Hepatocyte (in vitro differentiated cells): ENCODE results near the gene CROCC2. TPM values are rescaled to one million over a fixed set of nuclear protein-coding genes. Genes with fewer than 3 reads are reported as not detected.

Experiments
- DNase-seq: peaks from one replicate; pipeline ENCODE4 v3.0.0-alpha.2; 2016; ENCODE audit warnings: low spot score
- H2AFZ ChIP-seq: fragments of 200-600 bp; sonication (generic); 2 replicates; pipeline ENCODE4 v1.6.0; 2016; ENCODE audit warnings: antibody characterized with exemption, mild to moderate bottlenecking
- H3K27ac ChIP-seq: fragments of 200-600 bp; sonication (generic); 2 replicates; pipeline ENCODE4 v1.5.1; 2016; ENCODE audit warnings: mild to moderate bottlenecking
- H3K27me3 ChIP-seq: fragments of 200-600 bp; sonication (generic); 2 replicates; pipeline ENCODE4 v1.6.1; 2016
- H3K36me3 ChIP-seq: fragments of 200-600 bp; sonication (generic); replicated peaks from 2 replicates; pipeline ENCODE4 v1.5.1; 2016; ENCODE audit warnings: low read depth; ENCODE audit not compliant: insufficient read depth
- H3K4me1 ChIP-seq: fragments of 200-600 bp; sonication (generic); 2 replicates; pipeline ENCODE4 v1.5.1; 2016; ENCODE audit warnings: mild to moderate bottlenecking, moderate library complexity; ENCODE audit not compliant: insufficient read depth
- H3K4me2 ChIP-seq: fragments of 200-600 bp; sonication (generic); 2 replicates; pipeline ENCODE4 v1.6.0; 2016
- H3K4me3 ChIP-seq: fragments of 200-600 bp; sonication (generic); 2 replicates; pipeline ENCODE4 v1.5.1; 2016; ENCODE audit warnings: mild to moderate bottlenecking
- H3K79me2 ChIP-seq: fragments of 200-600 bp; sonication (generic); 2 replicates; pipeline ENCODE4 v1.6.0; 2017; ENCODE audit warnings: mild to moderate bottlenecking
- H3K9me2 ChIP-seq: fragments of 200-600 bp; sonication (generic); replicated peaks from 2 replicates; pipeline ENCODE4 v1.6.0; 2017; ENCODE audit warnings: mild to moderate bottlenecking; ENCODE audit not compliant: insufficient read depth
- H3K9me3 ChIP-seq: fragments of 200-600 bp; sonication (generic); 2 replicates; pipeline ENCODE4 v1.5.1; 2016; ENCODE audit warnings: low read depth, mild to moderate bottlenecking
- H4K20me1 ChIP-seq: fragments of 200-600 bp; sonication (generic); 2 replicates; pipeline ENCODE4 v1.6.0; 2016; ENCODE audit warnings: mild to moderate bottlenecking; ENCODE audit not compliant: insufficient read depth, poor library complexity, severe bottlenecking
- EZH2 ChIP-seq: fragments of 200-600 bp; sonication (generic); IDR thresholded peaks from 2 replicates; pipeline ENCODE4 v1.6.1; 2016; ENCODE audit warnings: antibody characterized with exemption, mild to moderate bottlenecking, borderline replicate concordance
- EZH2phosphoT487 ChIP-seq: fragments of 200-600 bp; sonication (generic); IDR thresholded peaks from one replicate; pipeline ENCODE4 v1.6.1; 2018; ENCODE audit warnings: antibody characterized with exemption, mild to moderate bottlenecking, low read depth, moderate library complexity; ENCODE audit not compliant: unreplicated experiment, severe bottlenecking
- WGBS: methylation state at CpG from one replicate; pipeline ENCODE4 v1.1.6; 2016; ENCODE audit warnings: low lambda C conversion rate; ENCODE audit errors: missing lambda C conversion rate; 5-methylcytosine and 5-hydroxymethylcytosine counted together
- polyA plus RNA-seq: library from polyadenylated mRNA; unstranded; fragments of >200 nt; fragmentation: Nextera tagmentation; extraction: Ambion mirVana; gene quantifications from 2 replicates; pipeline ENCODE4 v1.2.1, GENCODE V29; 2016
- total RNA-seq: library from RNA; depleted of rRNA; stranded (reverse); fragments of >200 nt; gene quantifications from 2 replicates; pipeline ENCODE4 v1.2.3, GENCODE V29; 2014
- TF ChIP-seq, protein P1 (sequence below): fragments of 200-600 bp; sonication (generic); IDR thresholded peaks from 2 replicates; pipeline ENCODE4 v1.5.1; 2016; ENCODE audit warnings: antibody characterized with exemption, mild to moderate bottlenecking; ENCODE audit not compliant: poor library complexity

Gene CROCC2
- total and polyA plus RNA-seq, 2 experiments from 2014 or later, result 0.04 to 0.10 TPM

DNA sequence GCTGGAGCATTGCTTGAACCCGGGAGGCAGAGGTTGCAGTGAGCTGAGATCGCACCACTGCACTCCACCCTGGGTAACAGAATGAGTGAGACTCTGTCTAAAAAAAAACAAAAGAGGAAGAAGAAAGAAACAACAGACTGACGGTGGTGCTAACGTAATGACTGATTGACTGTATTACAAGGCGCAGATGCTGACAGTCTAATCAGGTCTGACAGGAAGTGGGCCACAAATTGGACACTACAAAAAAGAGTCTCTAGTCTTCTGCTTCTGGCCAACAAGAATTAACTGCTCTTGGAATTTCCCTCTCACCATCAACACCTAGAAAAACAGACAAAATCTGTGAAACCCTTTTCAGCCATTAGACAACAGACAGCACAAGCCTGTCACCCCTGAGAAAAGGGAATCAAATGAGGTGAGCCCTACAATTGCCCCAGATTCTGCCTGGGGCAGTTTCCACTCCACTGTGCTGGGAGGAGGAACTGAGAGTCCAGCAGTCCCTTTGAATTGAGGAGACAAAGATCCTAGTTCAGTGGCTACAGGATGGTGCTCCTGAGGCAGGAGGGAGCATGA lies 135.5 kb downstream of the CROCC2 start:
- Histone ChIP-seq H3K27me3 (peaks cover 44% of the 10 kb centered on the region), H3K36me3 (no peaks in the 10 kb centered on the region), H3K9me2 (no peaks in the 10 kb centered on the region), H3K4me2 (no peak overlapping the region), H3K27ac (no peak overlapping the region), H4K20me1 (no peaks in the 10 kb centered on the region), H2AFZ (no peak overlapping the region), H3K79me2 (no peaks in the 10 kb centered on the region), H3K4me1 (peaks cover 2% of the 10 kb centered on the region), H3K4me3 (no peak overlapping the region), H3K9me3 (no peaks in the 10 kb centered on the region)
- 73% methylated on average over 5 of the region's 5 CpGs for WGBS
- TF ChIP-seq EZH2 (no peak), EZH2phosphoT487 (no peak)
- TF ChIP-seq, protein P1, sequence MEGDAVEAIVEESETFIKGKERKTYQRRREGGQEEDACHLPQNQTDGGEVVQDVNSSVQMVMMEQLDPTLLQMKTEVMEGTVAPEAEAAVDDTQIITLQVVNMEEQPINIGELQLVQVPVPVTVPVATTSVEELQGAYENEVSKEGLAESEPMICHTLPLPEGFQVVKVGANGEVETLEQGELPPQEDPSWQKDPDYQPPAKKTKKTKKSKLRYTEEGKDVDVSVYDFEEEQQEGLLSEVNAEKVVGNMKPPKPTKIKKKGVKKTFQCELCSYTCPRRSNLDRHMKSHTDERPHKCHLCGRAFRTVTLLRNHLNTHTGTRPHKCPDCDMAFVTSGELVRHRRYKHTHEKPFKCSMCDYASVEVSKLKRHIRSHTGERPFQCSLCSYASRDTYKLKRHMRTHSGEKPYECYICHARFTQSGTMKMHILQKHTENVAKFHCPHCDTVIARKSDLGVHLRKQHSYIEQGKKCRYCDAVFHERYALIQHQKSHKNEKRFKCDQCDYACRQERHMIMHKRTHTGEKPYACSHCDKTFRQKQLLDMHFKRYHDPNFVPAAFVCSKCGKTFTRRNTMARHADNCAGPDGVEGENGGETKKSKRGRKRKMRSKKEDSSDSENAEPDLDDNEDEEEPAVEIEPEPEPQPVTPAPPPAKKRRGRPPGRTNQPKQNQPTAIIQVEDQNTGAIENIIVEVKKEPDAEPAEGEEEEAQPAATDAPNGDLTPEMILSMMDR, result no peak
- DNase-seq, result no peak

Other genes with a start within 250 kb of the CROCC2 start
- 0.04 TPM in 1 of 2 replicates, not detected in the other for gene AQP12B, start 223.5 kb upstream of the CROCC2 start, total RNA-seq
- gene AQP12B, start 223.5 kb upstream of the CROCC2 start, polyA plus RNA-seq, result 0.38 and 0.53 TPM in 2 replicates
- gene AQP12A, start 214.5 kb upstream of the CROCC2 start, total RNA-seq, result not detected in 2 replicates
- not detected in 2 replicates for gene AQP12A, start 214.5 kb upstream of the CROCC2 start, polyA plus RNA-seq
- 16.5 and 28.2 TPM in 2 replicates for gene KIF1A, start 86.1 kb upstream of the CROCC2 start, total RNA-seq
- 16.1 and 19.9 TPM in 2 replicates for gene KIF1A, start 86.1 kb upstream of the CROCC2 start, polyA plus RNA-seq
- gene AGXT, start 37.5 kb upstream of the CROCC2 start, total RNA-seq, result 69.6 and 90.8 TPM in 2 replicates
- 157 and 169 TPM in 2 replicates for gene AGXT, start 37.5 kb upstream of the CROCC2 start, polyA plus RNA-seq
- 13.5 and 34.5 TPM in 2 replicates for gene MAB21L4, start 10.2 kb upstream of the CROCC2 start, total RNA-seq
- gene MAB21L4, start 10.2 kb upstream of the CROCC2 start, polyA plus RNA-seq, result 11.5 and 13.1 TPM in 2 replicates
- 3.5 and 6.5 TPM in 2 replicates for gene SNED1, start 92.3 kb downstream of the CROCC2 start, total RNA-seq
- gene SNED1, start 92.3 kb downstream of the CROCC2 start, polyA plus RNA-seq, result 3.7 and 4.6 TPM in 2 replicates
- 39.4 and 40.3 TPM in 2 replicates for gene MTERF4, start 196.0 kb downstream of the CROCC2 start, total RNA-seq
- gene MTERF4, start 196.0 kb downstream of the CROCC2 start, polyA plus RNA-seq, result 17.4 and 20.3 TPM in 2 replicates
- 3.0 and 8.8 TPM in 2 replicates for gene PASK, start 243.1 kb downstream of the CROCC2 start, total RNA-seq
- 2.5 and 2.6 TPM in 2 replicates for gene PASK, start 243.1 kb downstream of the CROCC2 start, polyA plus RNA-seq
- gene PPP1R7, start 244.1 kb downstream of the CROCC2 start, total RNA-seq, result 46.7 and 55.5 TPM in 2 replicates
- 84.9 and 86.9 TPM in 2 replicates for gene PPP1R7, start 244.1 kb downstream of the CROCC2 start, polyA plus RNA-seq